Liver (tissue), 9 donors: Measurements from ENCODE around the gene CLMN. TPM values are rescaled to one million over a fixed set of nuclear protein-coding genes. Genes with fewer than 3 reads are reported as not detected.

Experiments used
- DNase-seq: peaks from one replicate; pipeline ENCODE4 v3.0.0-alpha.2; 2017; ENCODE audit warnings: low spot score
- H3K27ac ChIP-seq, 2 donors: one replicate each; pipeline ENCODE4 v1.7.0; 2013; ENCODE audit warnings: inconsistent platforms in 2 of 2, low read length in 2 of 2, control low read depth in 1 of 2, low read depth in 1 of 2, mild to moderate bottlenecking in 1 of 2
- H3K27me3 ChIP-seq, 4 donors: one replicate each; pipeline versions ENCODE4 v1.6.1 to v1.7.0; 2013; ENCODE audit warnings: low read length in 3 of 4, inconsistent platforms in 1 of 4, mild to moderate bottlenecking in 1 of 4, moderate library complexity in 1 of 4; ENCODE audit not compliant: control insufficient read depth in 4 of 4, insufficient read depth in 4 of 4
- H3K36me3 ChIP-seq, 4 donors: one replicate each; pipeline versions ENCODE4 v1.6.1 to v1.7.0; 2013; ENCODE audit warnings: low read length in 3 of 4, mild to moderate bottlenecking in 3 of 4, low read depth in 1 of 4, moderate library complexity in 1 of 4; ENCODE audit not compliant: control insufficient read depth in 4 of 4, insufficient read depth in 3 of 4
- H3K4me1 ChIP-seq, 4 donors: one replicate each; pipeline versions ENCODE4 v1.6.1 to v1.7.0; 2013; ENCODE audit warnings: low read length in 3 of 4, mild to moderate bottlenecking in 3 of 4, moderate library complexity in 1 of 4; ENCODE audit not compliant: control insufficient read depth in 4 of 4, insufficient read depth in 4 of 4
- H3K4me3 ChIP-seq, 3 donors: one replicate each; pipeline versions ENCODE4 v1.6.1 to v1.7.0; 2013; ENCODE audit warnings: low read length in 3 of 3, control low read depth in 1 of 3, low read depth in 1 of 3, mild to moderate bottlenecking in 1 of 3
- H3K9ac ChIP-seq, 2 donors: one replicate each; pipeline ENCODE4 v1.7.0; 2013; ENCODE audit warnings: low read length in 2 of 2, mild to moderate bottlenecking in 2 of 2, moderate library complexity in 2 of 2, control low read depth in 1 of 2, low read depth in 1 of 2
- H3K9me3 ChIP-seq, 4 donors: one replicate each; pipeline versions ENCODE4 v1.6.1 to v1.7.0; 2013; ENCODE audit warnings: low read length in 3 of 4; ENCODE audit not compliant: control insufficient read depth in 4 of 4
- ATF3 ChIP-seq: IDR thresholded peaks from 2 replicates; pipeline ENCODE4 v1.6.1; 2016; ENCODE audit warnings: antibody characterized with exemption
- CTCF ChIP-seq: fragments of 150-350 bp; IDR thresholded peaks from 2 replicates; pipeline ENCODE4 v1.5.1; 2017; ENCODE audit warnings: improper control_type of control experiment, low read depth, low read length; ENCODE audit not compliant: missing input control
- EGR1 ChIP-seq, 2 donors: IDR thresholded peaks; 2 replicates each; pipeline ENCODE4 v1.6.1; 2016 to 2018; ENCODE audit warnings: antibody characterized with exemption in 2 of 2, low read depth in 2 of 2
- FOXA1 ChIP-seq: IDR thresholded peaks from 2 replicates; pipeline ENCODE4 v1.6.1; 2016; ENCODE audit warnings: antibody characterized with exemption
- HNF4A ChIP-seq, 2 donors: conservative IDR thresholded peaks; 2 replicates each; pipeline ENCODE4 v1.6.1; 2016; ENCODE audit warnings: antibody characterized with exemption in 2 of 2, mild to moderate bottlenecking in 2 of 2
- HNF4G ChIP-seq: IDR thresholded peaks from 2 replicates; pipeline ENCODE4 v1.6.1; 2016; ENCODE audit warnings: antibody characterized with exemption
- JUND ChIP-seq, 2 donors: IDR thresholded peaks; 2 replicates each; pipeline ENCODE4 v1.6.1; 2016; ENCODE audit warnings: antibody characterized with exemption in 2 of 2
- MAX ChIP-seq: IDR thresholded peaks from 2 replicates; pipeline ENCODE4 v1.6.1; 2016; ENCODE audit warnings: antibody characterized with exemption
- NR2F2 ChIP-seq: IDR thresholded peaks from 2 replicates; pipeline ENCODE4 v1.6.1; 2016; ENCODE audit warnings: antibody characterized with exemption
- SP1 ChIP-seq: IDR thresholded peaks from 2 replicates; pipeline ENCODE4 v1.6.1; 2018; ENCODE audit warnings: antibody characterized with exemption, mild to moderate bottlenecking
- TAF1 ChIP-seq: conservative IDR thresholded peaks from 2 replicates; pipeline ENCODE4 v1.6.1; 2016; ENCODE audit warnings: antibody characterized with exemption, mild to moderate bottlenecking
- YY1 ChIP-seq: IDR thresholded peaks from 2 replicates; pipeline ENCODE4 v1.6.1; 2016; ENCODE audit warnings: antibody characterized with exemption, mild to moderate bottlenecking
- WGBS: extraction: QIAGEN DNeasy Blood & Tissue Kit; methylation state at CpG from one replicate; pipeline ENCODE4 v1.1.7; 2013; 5-methylcytosine and 5-hydroxymethylcytosine counted together
- polyA plus RNA-seq, 2 donors: library from polyadenylated mRNA; stranded (reverse) in 1 of 2; unstranded in 1 of 2; fragments of 200-250 nt in 1 of 2; fragments of >200 nt in 1 of 2; fragmentation: Nextera tagmentation in 1 of 2; extraction: Ambion mirVana in 1 of 2; gene quantifications; one replicate each; pipeline versions ENCODE4 v1.2.1 to v1.2.3, GENCODE V29; 2013 to 2015
- total RNA-seq, 2 donors: library from RNA; depleted of rRNA; stranded (reverse); fragments of >200 nt; gene quantifications; one replicate each; pipeline ENCODE4 v1.2.3, GENCODE V29; 2014
- donor health status: healthy.
- donor health status: healthy.
- donor health status: healthy.
- donor health status: healthy.
- donor health status: healthy.

Gene CLMN
- total and polyA plus RNA-seq, 4 donors = 6.0 to 41.1 (median 24.1) TPM

- 96% methylated on average over 14 of the region's 14 CpGs for WGBS
- H3K36me3 ChIP-seq = no peaks in the 10 kb centered on the region
- no peak for TF ChIP-seq MAX
- no peak for TF ChIP-seq SP1
- no peak for TF ChIP-seq YY1
- no peak for TF ChIP-seq HNF4A (conservative IDR thresholded peaks at IDR 0.05)
- no peak for TF ChIP-seq CTCF
- no peaks in the 10 kb centered on the region for H3K9me3 ChIP-seq
- H3K4me1 ChIP-seq = peaks cover 6 to 33% (median 19%) of the 10 kb centered on the region in 4 donors
- DNase-seq = no peak
- no peak overlapping the region for H3K9ac ChIP-seq
- H3K27ac ChIP-seq = no peak overlapping the region
- H3K4me3 ChIP-seq = no peak overlapping the region
- no peaks in the 10 kb centered on the region for H3K27me3 ChIP-seq
Measured at GRCh38 chr14:95235767-95236166, 83.9 kb downstream of the CLMN start.

GRCh38 chr14:95235351-95235750 lies 84.4 kb downstream of the CLMN start:
- peaks cover 6 to 33% (median 19%) of the 10 kb centered on the region in 4 donors for H3K4me1 ChIP-seq
- no peak overlapping the region for H3K9ac ChIP-seq
- no peaks in the 10 kb centered on the region for H3K9me3 ChIP-seq
- no peak for TF ChIP-seq TAF1
- TF ChIP-seq ATF3 = no peak
- TF ChIP-seq JUND (IDR thresholded peaks at IDR 0.05) = no peak
- TF ChIP-seq FOXA1 = no peak
- no peak for TF ChIP-seq NR2F2
- H3K27me3 ChIP-seq = no peaks in the 10 kb centered on the region
- H3K36me3 ChIP-seq = no peaks in the 10 kb centered on the region
- DNase-seq = no peak
- 92% methylated on average over 4 of the region's 4 CpGs for WGBS
- H3K4me3 ChIP-seq = no peak overlapping the region
- H3K27ac ChIP-seq = no peak overlapping the region

- H3K27me3 ChIP-seq = no peaks in the 10 kb centered on the region
- DNase-seq = no peak
- no peak overlapping the region for H3K4me3 ChIP-seq
- H3K9ac ChIP-seq = no peak overlapping the region
- H3K27ac ChIP-seq = no peak overlapping the region
- H3K36me3 ChIP-seq = no peaks in the 10 kb centered on the region
- H3K9me3 ChIP-seq = no peaks in the 10 kb centered on the region
- WGBS = 80% methylated on average over 8 of the region's 8 CpGs
- H3K4me1 ChIP-seq = peaks cover 6 to 33% (median 19%) of the 10 kb centered on the region in 4 donors
- no peak for TF ChIP-seq MAX
Measured at GRCh38 chr14:95234426-95234825, 85.3 kb downstream of the CLMN start.

- H3K9ac ChIP-seq = no peak overlapping the region
Measured at GRCh38 chr14:95233702-95234241, 85.9 kb downstream of the CLMN start.

More at GRCh38 chr14:95233702-95234241, 85.9 kb downstream of the CLMN start:
- TF ChIP-seq HNF4G = no peak
- TF ChIP-seq EGR1 (IDR thresholded peaks at IDR 0.05; ENCODE audit: low read depth in 2 of 2) = no peak
- TF ChIP-seq SP1 = no peak
- TF ChIP-seq HNF4A (conservative IDR thresholded peaks at IDR 0.05) = no peak
- no peak for TF ChIP-seq NR2F2
- TF ChIP-seq CTCF = no peak
- TF ChIP-seq YY1 = no peak
- Histone ChIP-seq H3K9me3 (no peaks in the 10 kb centered on the region), H3K27ac (no peak overlapping the region), H3K4me3 (no peak overlapping the region), H3K27me3 (no peaks in the 10 kb centered on the region), H3K36me3 (no peaks in the 10 kb centered on the region), H3K4me1 (peaks cover 6 to 39% (median 23%) of the 10 kb centered on the region in 4 donors)
- 72% methylated on average over 9 of the region's 9 CpGs for WGBS
- no peak for DNase-seq
